Ascending aorta (tissue), 2 donors: ENCODE measurements around the gene SHB. TPM values are rescaled to one million over a fixed set of nuclear protein-coding genes. Genes with fewer than 3 reads are reported as not detected.
A peak's percentile ranks its signal among the peaks of the same experiment; 100 is the strongest.

Experiments used
- DNase-seq, 2 donors: peaks; one replicate each; pipeline ENCODE4 v3.0.0-alpha.2; 2019; ENCODE audit warnings: low spot score in 2 of 2
- H3K27ac ChIP-seq, 2 donors: fragments of 200-600 bp; sonication (generic); one replicate each; pipeline ENCODE4 v1.5.1; 2016 to 2017; ENCODE audit warnings: mild to moderate bottlenecking in 1 of 2
- H3K27me3 ChIP-seq: fragments of 200-600 bp; sonication (generic); one replicate; pipeline ENCODE4 v1.5.1; 2017
- H3K36me3 ChIP-seq, 2 donors: fragments of 200-600 bp; sonication (generic); one replicate each; pipeline ENCODE4 v1.5.1; 2016
- H3K4me1 ChIP-seq, 2 donors: fragments of 200-600 bp; sonication (generic); one replicate each; pipeline ENCODE4 v1.5.1; 2016 to 2017; ENCODE audit warnings: mild to moderate bottlenecking in 1 of 2
- H3K4me3 ChIP-seq, 2 donors: fragments of 200-600 bp; sonication (generic); one replicate each; pipeline ENCODE4 v1.5.1; 2016 to 2017; ENCODE audit warnings: mild to moderate bottlenecking in 1 of 2
- H3K9me3 ChIP-seq, 2 donors: fragments of 200-600 bp; sonication (generic); one replicate each; pipeline ENCODE4 v1.5.1; 2016
- CTCF ChIP-seq, 3 experiments: fragments of 200-600 bp in 2 of 3; fragments of 450-650 bp in 1 of 3; sonication (generic) in 2 of 3; IDR thresholded peaks; one replicate each; pipeline ENCODE4 v1.5.1; 2016 to 2019; ENCODE audit warnings: antibody characterized with exemption in 3 of 3, mild to moderate bottlenecking in 1 of 3, moderate library complexity in 1 of 3
- intact Hi-C: fragments of 100-400 bp; cut with DNase I; formaldehyde crosslinking; loops from one replicate; pipeline ENCODE4 v1.15.1; 2023
- total RNA-seq: library from RNA; depleted of rRNA; stranded (reverse); fragments of >200 nt; gene quantifications from one replicate; pipeline ENCODE4 v1.1.0, GENCODE V29; 2016

SHB gene
- total RNA-seq, 1 donor from 2014 or later = 77.8 TPM

- intact Hi-C loops = loop anchor here (5.0 kb wide), 1 partner anchor 357 kb away; no protein-coding TSS in a partner anchor
- DNase-seq = no peak
- no peaks in the 10 kb centered on the region for H3K9me3 ChIP-seq
- H3K4me3 ChIP-seq = no peak overlapping the region
- peak overlapping the region in 1 of 2 donors; percentile 72 for H3K27ac ChIP-seq
- TF ChIP-seq CTCF (IDR thresholded peaks at IDR 0.05) = no peak
- H3K36me3 ChIP-seq = no peaks in the 10 kb centered on the region
- peaks cover 40 to 71% of the 10 kb centered on the region in 2 donors for H3K4me1 ChIP-seq
- no peaks in the 10 kb centered on the region for H3K27me3 ChIP-seq
Observed at GRCh38 chr9:38020151-38021076, 48.6 kb downstream of the SHB start.

- H3K36me3 ChIP-seq = peaks cover 0 to 5% of the 10 kb centered on the region in 2 donors
- no peaks in the 10 kb centered on the region for H3K27me3 ChIP-seq
- no peaks in the 10 kb centered on the region for H3K9me3 ChIP-seq
- DNase-seq = no peak
- no peak for TF ChIP-seq CTCF (IDR thresholded peaks at IDR 0.05)
- intact Hi-C loops = loop anchor here (5.0 kb wide), 2 partner anchors 68 to 358 kb away; no protein-coding TSS in a partner anchor
- peak overlapping the region; percentile 44 to 72 for H3K27ac ChIP-seq
- no peak overlapping the region for H3K4me3 ChIP-seq
- H3K4me1 ChIP-seq = peaks cover 36 to 66% of the 10 kb centered on the region in 2 donors
Observed at GRCh38 chr9:38019731-38020130, 49.3 kb downstream of the SHB start.

- H3K27me3 ChIP-seq = no peaks in the 10 kb centered on the region
- H3K36me3 ChIP-seq = peaks cover 0 to 8% of the 10 kb centered on the region in 2 donors
- peak in 1 of 2 donors; percentile 75 for DNase-seq
- H3K4me3 ChIP-seq = no peak overlapping the region
- H3K4me1 ChIP-seq = peaks cover 33 to 59% of the 10 kb centered on the region in 2 donors
- H3K9me3 ChIP-seq = no peaks in the 10 kb centered on the region
- intact Hi-C loops = loop anchor here (5.0 kb wide), 1 partner anchor 68 kb away; no protein-coding TSS in a partner anchor
- peak overlapping the region; percentile 58 to 72 for H3K27ac ChIP-seq
- TF ChIP-seq CTCF (IDR thresholded peaks at IDR 0.05) = no peak
Observed at GRCh38 chr9:38018958-38019602, 49.9 kb downstream of the SHB start.

- H3K36me3 ChIP-seq = peaks cover 0 to 8% of the 10 kb centered on the region in 2 donors
- peaks cover 33 to 52% of the 10 kb centered on the region in 2 donors for H3K4me1 ChIP-seq
- no peak for DNase-seq
- peak overlapping the region; percentile 58 to 72 for H3K27ac ChIP-seq
- no peak for TF ChIP-seq CTCF (IDR thresholded peaks at IDR 0.05)
- H3K27me3 ChIP-seq = no peaks in the 10 kb centered on the region
- intact Hi-C loops = loop anchor here (5.0 kb wide), 1 partner anchor 69 kb away; no protein-coding TSS in a partner anchor
- H3K4me3 ChIP-seq = no peak overlapping the region
- no peaks in the 10 kb centered on the region for H3K9me3 ChIP-seq
Observed at GRCh38 chr9:38018241-38018957, 50.6 kb downstream of the SHB start.

- Histone ChIP-seq H3K27me3 (no peaks in the 10 kb centered on the region), H3K27ac (peak overlapping the region; percentile 58 to 72), H3K9me3 (no peaks in the 10 kb centered on the region), H3K36me3 (peaks cover 0 to 8% of the 10 kb centered on the region in 2 donors), H3K4me3 (no peak overlapping the region), H3K4me1 (peaks cover 31 to 47% of the 10 kb centered on the region in 2 donors)
- DNase-seq = no peak
- no peak for TF ChIP-seq CTCF (IDR thresholded peaks at IDR 0.05)
- intact Hi-C loops = loop anchor here (1.0 to 5.0 kb wide), 4 partner anchors 50 to 113 kb away; partner anchors contain the start of gene SLC25A51
Observed at GRCh38 chr9:38017885-38018186, 51.2 kb downstream of the SHB start.
